Activated CD4-positive, alpha-beta memory T cell treated with anti-CD3 and anti-CD28 coated beads for 36 hours (primary cell): ENCODE results near the gene CLDN10. TPM values are rescaled to one million over a fixed set of nuclear protein-coding genes. Genes with fewer than 3 reads are reported as not detected.
"Not testable (repeated sequence)": the region's sequence is repeated elsewhere in the genome, so short reads cannot be mapped to it uniquely, and the experiment has no call there.

Source experiments
- CTCF ChIA-PET: fragments of 350-600 bp; sonication (Branson Sonifier 250); formaldehyde crosslinking; loops from one replicate; lab custom pipeline; 2021; ENCODE audit warnings: antibody characterized with exemption, inconsistent platforms; lab: Charles Lee
- POLR2A ChIA-PET: fragments of 350-600 bp; sonication (Branson Sonifier 250); formaldehyde crosslinking; loops from one replicate; lab custom pipeline; 2021; ENCODE audit warnings: antibody characterized with exemption; lab: Charles Lee
- DNase-seq: peaks from one replicate; pipeline ENCODE4 v3.0.0-alpha.2; 2020
- H3K27ac Mint-ChIP-seq: one replicate; pipeline ENCODE4 v1.8.0; 2021; ENCODE audit warnings: mixed read lengths
- H3K27me3 Mint-ChIP-seq: one replicate; pipeline ENCODE4 v1.8.0; 2021; ENCODE audit warnings: mixed read lengths
- H3K36me3 Mint-ChIP-seq: one replicate; pipeline ENCODE4 v1.8.0; 2021; ENCODE audit warnings: mixed read lengths
- H3K4me1 Mint-ChIP-seq: one replicate; pipeline ENCODE4 v1.8.0; 2021; ENCODE audit warnings: low read depth, mixed read lengths
- H3K4me3 Mint-ChIP-seq: one replicate; pipeline ENCODE4 v1.8.0; 2021; ENCODE audit warnings: mild to moderate bottlenecking, mixed read lengths
- H3K9me3 Mint-ChIP-seq: one replicate; pipeline ENCODE4 v1.8.0; 2021; ENCODE audit warnings: mixed read lengths
- intact Hi-C: fragments of 100-400 bp; cut with micrococcal nuclease; formaldehyde crosslinking; loops from one replicate; pipeline ENCODE4 v1.15.1; 2023
- total RNA-seq, 2 experiments: library from RNA; stranded (reverse); gene quantifications; one replicate each; pipeline ENCODE4 v1.2.3, GENCODE V29; 2021

The CLDN10 gene, protein sequence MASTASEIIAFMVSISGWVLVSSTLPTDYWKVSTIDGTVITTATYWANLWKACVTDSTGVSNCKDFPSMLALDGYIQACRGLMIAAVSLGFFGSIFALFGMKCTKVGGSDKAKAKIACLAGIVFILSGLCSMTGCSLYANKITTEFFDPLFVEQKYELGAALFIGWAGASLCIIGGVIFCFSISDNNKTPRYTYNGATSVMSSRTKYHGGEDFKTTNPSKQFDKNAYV
- total RNA-seq: not detected

DNA sequence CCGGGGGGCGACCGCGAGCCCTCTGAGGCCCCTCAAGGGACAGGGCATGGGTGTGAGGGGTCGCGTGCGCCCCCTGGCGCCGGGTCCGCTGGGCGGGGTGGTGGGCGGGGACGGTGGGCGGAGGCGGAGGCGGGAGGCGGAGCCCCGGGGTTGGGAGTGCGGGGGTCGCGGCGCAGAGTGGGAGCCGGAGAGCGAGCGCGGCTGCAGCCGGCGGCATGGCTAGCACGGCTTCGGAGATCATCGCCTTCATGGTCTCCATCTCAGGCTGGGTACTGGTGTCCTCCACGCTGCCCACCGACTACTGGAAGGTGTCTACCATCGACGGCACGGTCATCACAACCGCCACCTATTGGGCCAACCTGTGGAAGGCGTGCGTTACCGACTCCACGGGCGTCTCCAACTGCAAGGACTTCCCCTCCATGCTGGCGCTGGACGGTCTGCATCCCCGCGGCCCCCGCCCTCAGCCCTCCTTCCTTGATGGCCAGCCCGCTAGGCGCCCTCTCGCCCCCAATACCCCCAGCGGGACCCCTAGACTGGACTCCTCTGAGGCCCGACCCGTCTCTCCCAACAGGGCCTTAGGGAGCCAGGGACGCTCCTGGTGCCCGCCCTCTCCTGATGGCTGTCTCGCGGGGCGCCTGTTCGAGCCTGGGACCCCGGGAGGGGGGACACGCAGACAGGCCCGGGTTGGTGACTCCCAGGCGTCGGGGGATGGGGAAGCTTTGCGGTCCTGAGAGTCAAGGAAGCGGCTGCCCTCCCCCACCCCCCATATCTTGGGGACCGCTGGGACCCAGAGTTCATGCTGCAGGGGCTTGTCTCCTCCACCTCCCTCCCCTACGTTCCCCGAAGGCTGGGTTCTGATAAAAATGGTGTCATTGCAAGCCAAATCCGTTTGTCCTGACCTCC, at the start of gene CLDN10:
TSS of gene CLDN10 (plus strand) at position 182 of the 903 bp plus-strand sequence. CDS start at position 216, 34 bp downstream.
- ChIA-PET POLR2A (no interaction called here), CTCF (interaction anchor here (1.1 kb wide), 1 partner anchor 281 kb away, joined by 3 read pairs; no protein-coding TSS in a partner anchor)
- Mint-ChIP-seq H3K9me3 (no peaks in the 10 kb centered on the region), H3K27ac (no peak within 1 kb of the TSS), H3K4me3 (no peak within 1 kb of the TSS), H3K36me3 (no peaks in the 10 kb centered on the region), H3K4me1 (peaks cover 9% of the 10 kb centered on the region), H3K27me3 (peaks cover 56% of the 10 kb centered on the region)
- no peak for DNase-seq
- intact Hi-C loops: no loop called here

DNA sequence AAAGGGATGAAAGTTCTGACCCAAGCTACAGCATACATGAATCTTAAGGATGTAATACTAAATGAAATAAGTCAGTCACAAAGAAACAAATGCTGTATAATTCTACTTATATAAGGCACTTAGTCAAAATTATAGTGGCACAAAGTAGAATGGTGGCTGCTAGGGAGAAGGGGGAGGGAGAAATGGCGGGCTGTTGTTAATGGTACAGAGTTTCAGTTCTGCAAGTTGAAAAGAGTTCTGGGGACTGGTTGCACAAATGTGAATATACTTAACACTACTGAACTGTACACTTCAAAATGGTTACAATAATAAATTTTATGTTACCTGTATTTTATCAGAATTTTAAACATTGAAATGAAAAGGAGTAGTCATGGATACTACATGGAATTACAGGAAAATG, 48.9 kb upstream of the CLDN10 start:
- CTCF ChIA-PET: no interaction called here
- DNase-seq: no peak
- POLR2A ChIA-PET: no interaction called here
- no peaks in the 10 kb centered on the region for H3K9me3 Mint-ChIP-seq
- H3K27me3 Mint-ChIP-seq: peaks cover 5% of the 10 kb centered on the region
- H3K4me1 Mint-ChIP-seq: no peaks in the 10 kb centered on the region
- H3K4me3 Mint-ChIP-seq: no peak overlapping the region
- intact Hi-C loops: no loop called here
- no peaks in the 10 kb centered on the region for H3K36me3 Mint-ChIP-seq
- H3K27ac Mint-ChIP-seq: no peak overlapping the region

DNA sequence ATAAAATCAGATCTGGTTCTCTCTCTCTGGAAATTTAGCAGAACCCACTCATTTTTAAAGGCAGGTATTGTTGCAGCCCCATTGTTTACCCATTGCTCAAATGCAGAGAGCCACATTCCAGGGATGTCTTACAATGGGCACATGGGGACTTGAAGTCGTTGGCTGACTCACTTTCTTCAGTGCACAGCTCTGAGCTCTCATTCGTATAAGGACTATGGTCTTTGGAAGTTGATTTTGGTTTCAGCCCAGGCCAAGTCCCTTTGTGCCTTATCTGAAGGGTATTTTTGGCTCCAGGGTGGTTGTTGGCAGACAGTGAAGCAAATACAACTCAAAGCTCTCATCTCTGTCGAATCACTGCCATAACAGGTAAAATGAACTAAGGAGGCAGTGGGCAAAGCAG, 47.3 kb upstream of the CLDN10 start:
- Mint-ChIP-seq H3K27ac (no peak overlapping the region), H3K36me3 (no peaks in the 10 kb centered on the region), H3K27me3 (peaks cover 4% of the 10 kb centered on the region), H3K4me3 (no peak overlapping the region), H3K9me3 (no peaks in the 10 kb centered on the region), H3K4me1 (no peaks in the 10 kb centered on the region)
- intact Hi-C loops: no loop called here
- CTCF ChIA-PET: no interaction called here
- POLR2A ChIA-PET: no interaction called here
- DNase-seq: no peak

DNA sequence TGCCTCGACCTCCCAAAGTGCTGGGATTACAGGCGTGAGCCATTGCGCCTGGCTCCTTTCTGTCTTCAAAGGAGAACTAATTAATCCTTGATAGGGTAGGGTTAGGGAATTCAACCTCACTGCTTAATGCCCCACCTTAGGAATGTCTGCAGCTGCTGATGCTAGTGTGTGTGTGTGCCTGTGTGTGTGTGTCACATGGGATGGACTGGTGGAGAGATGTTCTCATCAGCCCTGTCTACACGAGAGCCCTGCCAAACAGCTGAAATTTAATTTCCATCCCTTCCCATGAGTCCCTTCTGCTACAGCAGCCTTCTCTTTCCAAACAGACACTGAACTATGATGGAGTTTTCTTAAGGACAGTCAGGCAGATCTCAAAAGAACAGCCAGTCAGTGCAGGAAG, 46.5 kb upstream of the CLDN10 start:
- H3K27me3 Mint-ChIP-seq: peaks cover 2% of the 10 kb centered on the region
- CTCF ChIA-PET: no interaction called here
- no peaks in the 10 kb centered on the region for H3K9me3 Mint-ChIP-seq
- no peak overlapping the region for H3K4me3 Mint-ChIP-seq
- POLR2A ChIA-PET: no interaction called here
- DNase-seq: no peak
- intact Hi-C loops: no loop called here
- no peaks in the 10 kb centered on the region for H3K4me1 Mint-ChIP-seq
- H3K27ac Mint-ChIP-seq: no peak overlapping the region
- H3K36me3 Mint-ChIP-seq: no peaks in the 10 kb centered on the region

DNA sequence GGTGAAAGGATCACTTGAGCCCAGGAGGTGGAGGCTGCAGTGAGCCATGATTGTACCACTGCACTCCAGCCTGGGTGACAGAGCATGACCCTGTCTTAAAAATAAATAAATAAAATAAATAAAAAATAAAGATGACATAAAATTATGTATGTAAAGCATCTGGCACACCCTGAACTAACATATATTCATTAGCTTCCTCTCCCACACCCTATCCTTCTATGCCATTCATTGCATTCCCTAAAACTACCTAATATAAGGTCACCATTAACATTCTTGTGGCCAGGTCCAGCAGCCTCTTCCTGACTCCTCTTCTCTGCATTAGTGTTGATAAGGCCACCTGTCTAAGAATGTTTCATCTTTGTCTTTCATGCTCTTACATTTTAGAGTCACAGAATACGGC, 44.5 kb upstream of the CLDN10 start:
- no peak overlapping the region for H3K27ac Mint-ChIP-seq
- ChIA-PET POLR2A (no interaction called here), CTCF (interaction anchor here (1.1 kb wide), 1 partner anchor 326 kb away, joined by 3 read pairs; no protein-coding TSS in a partner anchor)
- H3K9me3 Mint-ChIP-seq: no peaks in the 10 kb centered on the region
- H3K36me3 Mint-ChIP-seq: no peaks in the 10 kb centered on the region
- H3K27me3 Mint-ChIP-seq: peaks cover 2% of the 10 kb centered on the region
- intact Hi-C loops: no loop called here
- DNase-seq: no peak
- H3K4me1 Mint-ChIP-seq: no peaks in the 10 kb centered on the region
- H3K4me3 Mint-ChIP-seq: no peak overlapping the region

DNA sequence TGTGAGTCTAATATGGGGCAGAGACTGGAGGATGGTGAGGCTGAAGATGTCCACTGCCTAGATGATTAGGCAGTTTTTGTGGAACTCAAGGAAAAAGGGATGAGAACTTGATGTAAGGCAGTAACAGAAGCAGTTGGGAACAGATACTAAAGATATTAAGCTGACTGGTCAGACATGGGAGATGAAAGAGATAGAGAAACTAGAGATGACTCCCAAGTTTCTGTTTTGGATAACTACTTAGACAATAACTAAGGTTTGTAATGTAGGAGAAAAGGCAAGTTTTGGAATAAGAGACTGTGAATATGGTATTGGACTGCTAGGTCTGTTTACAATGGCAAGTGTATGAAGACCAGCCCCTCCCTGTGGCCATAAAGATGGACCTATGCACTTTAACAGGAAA, 43.5 kb upstream of the CLDN10 start:
- ChIA-PET POLR2A (no interaction called here), CTCF (no interaction called here)
- H3K4me1 Mint-ChIP-seq: no peaks in the 10 kb centered on the region
- H3K36me3 Mint-ChIP-seq: no peaks in the 10 kb centered on the region
- H3K4me3 Mint-ChIP-seq: no peak overlapping the region
- no peak for DNase-seq
- H3K27me3 Mint-ChIP-seq: peaks cover 2% of the 10 kb centered on the region
- no peak overlapping the region for H3K27ac Mint-ChIP-seq
- intact Hi-C loops: no loop called here
- H3K9me3 Mint-ChIP-seq: no peaks in the 10 kb centered on the region

GRCh38 chr13:95509521-95510310, 42.8 kb upstream of the CLDN10 start:
- no peaks in the 10 kb centered on the region for H3K4me1 Mint-ChIP-seq
- no peaks in the 10 kb centered on the region for H3K9me3 Mint-ChIP-seq
- peaks cover 6% of the 10 kb centered on the region for H3K27me3 Mint-ChIP-seq
- H3K4me3 Mint-ChIP-seq: no peak overlapping the region
- intact Hi-C loops: no loop called here
- POLR2A ChIA-PET: no interaction called here
- no peaks in the 10 kb centered on the region for H3K36me3 Mint-ChIP-seq
- no peak overlapping the region for H3K27ac Mint-ChIP-seq
- no peak for DNase-seq
- CTCF ChIA-PET: no interaction called here

GRCh38 chr13:95510950-95511349, 41.6 kb upstream of the CLDN10 start:
- H3K27me3 Mint-ChIP-seq: peaks cover 5% of the 10 kb centered on the region
- H3K9me3 Mint-ChIP-seq: no peaks in the 10 kb centered on the region
- no peak for DNase-seq
- ChIA-PET POLR2A (no interaction called here), CTCF (no interaction called here)
- no peaks in the 10 kb centered on the region for H3K4me1 Mint-ChIP-seq
- no peak overlapping the region for H3K4me3 Mint-ChIP-seq
- H3K36me3 Mint-ChIP-seq: no peaks in the 10 kb centered on the region
- no peak overlapping the region for H3K27ac Mint-ChIP-seq
- intact Hi-C loops: no loop called here

- ChIA-PET CTCF (interaction anchor here (1.0 kb wide), 1 partner anchor 32 kb away, joined by 3 read pairs; no protein-coding TSS in a partner anchor), POLR2A (no interaction called here)
- H3K4me1 Mint-ChIP-seq: no peaks in the 10 kb centered on the region
- no peak overlapping the region for H3K4me3 Mint-ChIP-seq
- H3K27me3 Mint-ChIP-seq: peaks cover 5% of the 10 kb centered on the region
- no peak for DNase-seq
- no peak overlapping the region for H3K27ac Mint-ChIP-seq
- intact Hi-C loops: no loop called here
- H3K36me3 Mint-ChIP-seq: no peaks in the 10 kb centered on the region
- no peaks in the 10 kb centered on the region for H3K9me3 Mint-ChIP-seq
Observed at GRCh38 chr13:95512424-95512823, 40.1 kb upstream of the CLDN10 start.

DNA sequence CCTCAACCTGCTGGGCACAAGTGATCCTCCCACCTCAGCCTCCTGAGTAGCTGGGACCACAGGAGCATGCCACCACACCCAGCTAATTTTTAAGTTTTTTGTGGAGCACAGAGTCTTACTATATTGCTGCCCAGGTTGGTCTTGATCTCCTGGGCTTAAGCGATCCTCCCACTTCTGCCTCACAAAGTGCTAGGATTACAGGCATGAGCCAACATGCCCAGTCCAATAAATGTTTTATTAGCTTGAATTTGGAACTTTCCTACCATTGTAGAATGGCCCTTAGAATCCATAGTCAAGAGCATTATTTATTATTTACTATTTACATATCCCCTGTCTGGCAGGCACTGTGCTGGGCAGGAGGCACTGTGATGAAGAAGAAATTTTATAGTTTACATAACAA, 39.6 kb upstream of the CLDN10 start:
- H3K4me1 Mint-ChIP-seq: no peaks in the 10 kb centered on the region
- no peak overlapping the region for H3K4me3 Mint-ChIP-seq
- ChIA-PET POLR2A (interaction anchor here (0.6 kb wide), 1 partner anchor 305 kb away, joined by 5 read pairs; no protein-coding TSS in a partner anchor), CTCF (interaction anchor here (1.0 kb wide), 1 partner anchor 33 kb away, joined by 3 read pairs; no protein-coding TSS in a partner anchor)
- no peak for DNase-seq
- no peaks in the 10 kb centered on the region for H3K9me3 Mint-ChIP-seq
- no peak overlapping the region for H3K27ac Mint-ChIP-seq
- no peaks in the 10 kb centered on the region for H3K36me3 Mint-ChIP-seq
- intact Hi-C loops: no loop called here
- H3K27me3 Mint-ChIP-seq: peaks cover 5% of the 10 kb centered on the region

- H3K27me3 Mint-ChIP-seq, H3K36me3 Mint-ChIP-seq, H3K27ac Mint-ChIP-seq, H3K4me3 Mint-ChIP-seq, intact Hi-C loops, POLR2A ChIA-PET, H3K9me3 Mint-ChIP-seq, DNase-seq, H3K4me1 Mint-ChIP-seq, CTCF ChIA-PET: not testable (repeated sequence)
Observed at GRCh38 chr13:95515606-95516005, 36.9 kb upstream of the CLDN10 start.

DNA sequence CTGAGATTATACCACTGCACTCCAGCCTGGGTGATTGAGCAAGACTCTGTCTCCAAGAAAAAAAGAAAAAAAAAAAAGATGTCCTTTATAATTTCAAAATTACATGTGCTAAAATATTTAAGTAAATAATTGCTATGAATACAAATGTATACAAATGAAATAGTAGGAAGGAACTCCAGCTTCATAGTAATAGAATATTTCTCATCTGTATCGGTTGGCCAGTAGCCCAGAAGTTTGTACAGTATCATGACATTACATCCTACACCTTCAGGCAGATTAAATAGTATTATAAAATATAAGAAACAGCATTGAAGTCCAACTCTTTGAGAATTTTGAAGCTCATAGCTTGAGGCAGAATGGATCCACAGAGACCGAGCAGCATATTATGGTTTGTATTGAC, 36.5 kb upstream of the CLDN10 start:
- H3K27ac Mint-ChIP-seq: no peak overlapping the region
- intact Hi-C loops: no loop called here
- ChIA-PET CTCF (interaction anchor here (1.1 kb wide), 1 partner anchor 114 kb away, joined by 3 read pairs; no protein-coding TSS in a partner anchor), POLR2A (interaction anchor here (0.6 kb wide), 1 partner anchor 381 kb away, joined by 3 read pairs; no protein-coding TSS in a partner anchor)
- no peaks in the 10 kb centered on the region for H3K4me1 Mint-ChIP-seq
- DNase-seq: no peak
- no peaks in the 10 kb centered on the region for H3K9me3 Mint-ChIP-seq
- no peaks in the 10 kb centered on the region for H3K36me3 Mint-ChIP-seq
- H3K4me3 Mint-ChIP-seq: no peak overlapping the region
- peaks cover 5% of the 10 kb centered on the region for H3K27me3 Mint-ChIP-seq
